AML-193 (cell line): ENCODE measurements around the gene C1orf21.

ENCODE experiments used
- DNase-seq, 2 experiments: peaks; one replicate each; lab custom pipeline; 2025; lab: John Stamatoyannopoulos, UW

Gene C1orf21

GRCh38 chr1:184449916-184450315 is 63.1 kb downstream of the C1orf21 start:
- DNase-seq = no peak

- DNase-seq = no peak
Measured at GRCh38 chr1:184455786-184456185, 69.0 kb downstream of the C1orf21 start.

- peak; percentile 79 to 85 for DNase-seq
Measured at GRCh38 chr1:184456189-184456588, 69.4 kb downstream of the C1orf21 start.

- DNase-seq = no peak
Measured at GRCh38 chr1:184457500-184457899, 70.7 kb downstream of the C1orf21 start.

- DNase-seq = no peak
Measured at GRCh38 chr1:184461321-184461720, 74.5 kb downstream of the C1orf21 start.

- DNase-seq = no peak
Measured at GRCh38 chr1:184462155-184462554, 75.3 kb downstream of the C1orf21 start.

- DNase-seq = no peak
Measured at GRCh38 chr1:184462990-184463389, 76.2 kb downstream of the C1orf21 start.

GRCh38 chr1:184463680-184464079 is 76.9 kb downstream of the C1orf21 start:
- DNase-seq = no peak

- no peak for DNase-seq
Measured at GRCh38 chr1:184464757-184465156, 77.9 kb downstream of the C1orf21 start.

- no peak for DNase-seq
Measured at GRCh38 chr1:184465489-184466146, 78.8 kb downstream of the C1orf21 start.

- DNase-seq = no peak
Measured at GRCh38 chr1:184467295-184467694, 80.5 kb downstream of the C1orf21 start.

GRCh38 chr1:184469396-184469795 is 82.6 kb downstream of the C1orf21 start:
- DNase-seq = no peak

GRCh38 chr1:184471686-184472085 is 84.9 kb downstream of the C1orf21 start:
- no peak for DNase-seq

GRCh38 chr1:184472136-184472535 is 85.3 kb downstream of the C1orf21 start:
- DNase-seq = no peak

- no peak for DNase-seq
Measured at GRCh38 chr1:184473176-184473966, 86.5 kb downstream of the C1orf21 start.

- DNase-seq = no peak
Measured at GRCh38 chr1:184476187-184476586, 89.4 kb downstream of the C1orf21 start.

GRCh38 chr1:184479435-184480167 is 92.8 kb downstream of the C1orf21 start:
- no peak for DNase-seq

GRCh38 chr1:184480736-184481135 is 93.9 kb downstream of the C1orf21 start:
- no peak for DNase-seq

GRCh38 chr1:184482136-184482535 is 95.3 kb downstream of the C1orf21 start:
- DNase-seq = no peak

GRCh38 chr1:184483101-184483683 is 96.4 kb downstream of the C1orf21 start:
- no peak for DNase-seq

- DNase-seq = no peak
Measured at GRCh38 chr1:184485751-184486723, 99.2 kb downstream of the C1orf21 start.
